Measurements from ENCODE around the gene C1orf116.

Gene C1orf116

GRCh38 chr1:207006914-207007313 is 25.6 kb downstream of the C1orf116 start:
- Mint-ChIP-seq H3K4me1 (peaks cover 7% of the 10 kb centered on the region), H3K27ac (no peak overlapping the region), H3K36me3 (no peaks in the 10 kb centered on the region), H3K4me3 (no peak overlapping the region), H3K9me3 (no peaks in the 10 kb centered on the region)
- no peak for ATAC-seq
- DNase-seq (ENCODE audit: low spot score in 2 of 2) = no peak

DNA sequence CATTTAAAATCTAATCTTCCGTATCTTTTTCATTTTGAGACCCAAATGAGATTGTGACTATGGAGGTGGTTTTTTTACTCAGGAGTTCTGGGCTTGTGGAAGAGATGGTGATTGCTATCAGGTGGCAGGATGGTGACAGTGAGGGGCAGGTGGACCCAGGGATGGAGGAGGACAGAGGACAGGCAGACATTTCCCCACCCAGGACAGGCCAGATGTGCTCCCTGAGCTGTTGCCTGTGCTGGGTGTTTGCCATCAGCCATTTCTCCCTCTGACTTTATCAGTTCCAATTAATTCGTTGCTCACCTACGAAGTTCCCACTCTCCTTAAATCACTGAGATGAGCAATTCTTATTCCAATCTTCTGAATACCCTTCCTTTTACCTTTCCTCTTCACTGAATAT is 26.5 kb downstream of the C1orf116 start:
- H3K4me1 Mint-ChIP-seq = peaks cover 7% of the 10 kb centered on the region
- ATAC-seq = no peak
- H3K27ac Mint-ChIP-seq = no peak overlapping the region
- H3K9me3 Mint-ChIP-seq = no peaks in the 10 kb centered on the region
- no peak for DNase-seq (ENCODE audit: low spot score in 2 of 2)
- no peak overlapping the region for H3K4me3 Mint-ChIP-seq
- H3K36me3 Mint-ChIP-seq = no peaks in the 10 kb centered on the region

- Mint-ChIP-seq H3K9me3 (no peaks in the 10 kb centered on the region), H3K36me3 (no peaks in the 10 kb centered on the region)
- no peak for DNase-seq (ENCODE audit: low spot score in 2 of 2)
Measured at GRCh38 chr1:207004931-207005830, 27.4 kb downstream of the C1orf116 start.

GRCh38 chr1:207003210-207003609 is 29.3 kb downstream of the C1orf116 start:
- Mint-ChIP-seq H3K36me3 (no peaks in the 10 kb centered on the region), H3K9me3 (no peaks in the 10 kb centered on the region), H3K4me1 (peaks cover 7% of the 10 kb centered on the region), H3K27ac (no peak overlapping the region), H3K4me3 (no peak overlapping the region)
- DNase-seq (ENCODE audit: low spot score in 2 of 2) = no peak
- no peak for ATAC-seq

More at GRCh38 chr1:207004931-207005830, 27.4 kb downstream of the C1orf116 start:
- Mint-ChIP-seq H3K4me1 (peaks cover 7% of the 10 kb centered on the region), H3K4me3 (no peak overlapping the region), H3K27ac (no peak overlapping the region)
- ATAC-seq = peak; percentile 69

- DNase-seq (ENCODE audit: low spot score in 2 of 2) (no peak), ATAC-seq (no peak)
- H3K9me3 Mint-ChIP-seq = no peaks in the 10 kb centered on the region
- no peak overlapping the region for H3K4me3 Mint-ChIP-seq
- H3K27ac Mint-ChIP-seq = no peak overlapping the region
- H3K4me1 Mint-ChIP-seq = peaks cover 7% of the 10 kb centered on the region
- no peaks in the 10 kb centered on the region for H3K36me3 Mint-ChIP-seq
Measured at GRCh38 chr1:207002724-207003146, 29.8 kb downstream of the C1orf116 start.

DNA sequence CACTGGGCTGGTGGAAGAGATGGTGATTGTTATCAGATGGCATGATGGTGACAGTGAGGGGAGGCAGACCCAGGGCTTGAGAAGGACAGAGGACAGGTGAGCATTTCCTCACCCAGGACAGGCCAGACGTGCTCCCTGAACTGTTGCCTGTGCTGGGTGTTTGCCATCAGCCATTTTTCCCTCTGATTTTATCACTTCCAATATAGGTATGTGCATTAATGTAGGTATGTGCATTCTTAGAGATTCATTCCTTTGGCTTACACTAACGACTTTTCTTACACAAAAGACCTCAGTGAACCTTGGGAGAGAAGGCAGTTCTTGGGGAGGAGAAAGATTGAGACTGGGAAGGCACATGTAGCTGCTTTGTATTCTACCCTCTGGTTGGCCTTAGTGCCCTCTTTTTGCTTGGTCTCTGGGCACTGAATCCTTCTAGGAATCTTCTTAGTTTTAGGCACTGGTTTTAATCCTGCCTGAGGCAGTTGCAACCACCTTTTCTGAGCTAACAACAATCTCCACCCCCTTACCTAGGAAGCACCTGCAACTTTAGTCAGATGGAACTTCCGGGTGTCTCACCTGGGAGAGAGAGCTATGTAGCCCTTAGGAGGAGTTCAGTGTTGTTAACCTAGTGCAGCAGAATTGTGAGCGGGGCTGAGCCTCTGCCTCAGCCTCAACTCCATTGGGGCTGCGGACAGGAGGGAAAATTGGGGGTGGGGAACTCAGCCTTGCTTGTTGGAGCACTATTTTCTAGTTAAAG is 30.9 kb downstream of the C1orf116 start:
- no peaks in the 10 kb centered on the region for H3K36me3 Mint-ChIP-seq
- H3K9me3 Mint-ChIP-seq = no peaks in the 10 kb centered on the region

DNA sequence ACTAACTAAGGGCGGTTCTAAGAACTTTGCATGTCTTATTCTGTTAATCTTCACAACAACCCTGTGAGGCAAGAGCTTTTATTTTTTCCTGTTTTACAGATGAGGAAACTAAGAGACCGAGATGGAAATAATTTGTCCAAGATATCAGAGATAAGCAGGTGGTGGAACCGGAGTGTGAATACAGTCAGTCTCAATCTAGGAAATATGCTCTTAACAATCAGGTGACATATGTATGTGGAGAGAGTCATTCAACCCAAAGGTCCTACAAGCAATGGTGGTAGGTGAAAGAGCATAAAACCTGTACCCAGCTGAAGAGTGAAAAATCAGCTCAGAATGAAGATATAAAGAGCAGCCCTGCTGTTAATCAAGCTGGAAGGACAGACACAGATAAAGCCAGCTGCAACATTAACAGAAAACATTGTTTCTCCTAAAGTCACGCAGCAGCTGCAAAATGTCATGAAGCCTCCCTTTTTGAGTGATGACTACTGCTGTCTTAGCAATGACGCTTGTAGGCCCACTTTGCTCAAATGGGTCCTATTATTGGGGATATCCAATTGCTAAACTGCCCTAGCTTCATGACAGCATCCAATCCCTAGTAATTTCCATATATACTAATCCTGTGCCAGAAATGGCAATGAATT is 31.8 kb downstream of the C1orf116 start:
- ATAC-seq = no peak
- Mint-ChIP-seq H3K4me1 (peaks cover 7% of the 10 kb centered on the region), H3K27ac (no peak overlapping the region), H3K9me3 (no peaks in the 10 kb centered on the region), H3K4me3 (no peak overlapping the region), H3K36me3 (no peaks in the 10 kb centered on the region)
- no peak for DNase-seq (ENCODE audit: low spot score in 2 of 2)

More for the DNA sequence above, 30.9 kb downstream of the C1orf116 start:
- no peak for ATAC-seq
- no peak for DNase-seq (ENCODE audit: low spot score in 2 of 2)
- Mint-ChIP-seq H3K4me3 (no peak overlapping the region), H3K4me1 (peaks cover 7% of the 10 kb centered on the region), H3K27ac (no peak overlapping the region)

- Mint-ChIP-seq H3K9me3 (no peaks in the 10 kb centered on the region), H3K4me3 (no peak overlapping the region), H3K4me1 (no peaks in the 10 kb centered on the region), H3K27ac (no peak overlapping the region), H3K36me3 (no peaks in the 10 kb centered on the region)
- DNase-seq (ENCODE audit: low spot score in 2 of 2) (no peak), ATAC-seq (no peak)
Measured at GRCh38 chr1:206998816-206999215, 33.7 kb downstream of the C1orf116 start.

GRCh38 chr1:206992790-206993189 is 39.8 kb downstream of the C1orf116 start:
- DNase-seq (ENCODE audit: low spot score in 2 of 2) = no peak
- Mint-ChIP-seq H3K4me3 (no peak overlapping the region), H3K36me3 (no peaks in the 10 kb centered on the region), H3K4me1 (no peaks in the 10 kb centered on the region), H3K9me3 (no peaks in the 10 kb centered on the region), H3K27ac (no peak overlapping the region)
- no peak for ATAC-seq

DNA sequence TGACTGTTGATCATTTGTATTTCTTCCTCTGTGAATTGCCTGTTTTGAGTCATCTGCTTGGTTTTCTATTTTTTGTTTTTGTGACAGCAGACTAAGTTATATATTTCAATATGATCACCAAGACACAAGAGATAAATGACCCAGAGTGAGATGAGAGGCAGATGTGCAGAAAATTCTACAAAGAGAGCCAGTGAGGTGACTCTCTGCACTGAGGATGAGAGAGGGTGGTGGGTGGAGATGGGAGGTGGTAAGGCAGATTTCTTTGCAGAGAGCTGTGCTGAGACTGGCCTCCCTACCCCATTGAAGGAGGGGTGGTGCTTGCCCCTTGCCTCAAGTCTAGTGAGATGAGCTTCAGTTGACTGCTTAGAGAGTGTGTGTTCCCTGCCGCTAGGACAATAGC is 44.7 kb downstream of the C1orf116 start:
- H3K27ac Mint-ChIP-seq = no peak overlapping the region
- no peaks in the 10 kb centered on the region for H3K9me3 Mint-ChIP-seq
- no peaks in the 10 kb centered on the region for H3K4me1 Mint-ChIP-seq
- no peaks in the 10 kb centered on the region for H3K36me3 Mint-ChIP-seq
- DNase-seq (ENCODE audit: low spot score in 2 of 2) (no peak), ATAC-seq (no peak)
- no peak overlapping the region for H3K4me3 Mint-ChIP-seq

DNA sequence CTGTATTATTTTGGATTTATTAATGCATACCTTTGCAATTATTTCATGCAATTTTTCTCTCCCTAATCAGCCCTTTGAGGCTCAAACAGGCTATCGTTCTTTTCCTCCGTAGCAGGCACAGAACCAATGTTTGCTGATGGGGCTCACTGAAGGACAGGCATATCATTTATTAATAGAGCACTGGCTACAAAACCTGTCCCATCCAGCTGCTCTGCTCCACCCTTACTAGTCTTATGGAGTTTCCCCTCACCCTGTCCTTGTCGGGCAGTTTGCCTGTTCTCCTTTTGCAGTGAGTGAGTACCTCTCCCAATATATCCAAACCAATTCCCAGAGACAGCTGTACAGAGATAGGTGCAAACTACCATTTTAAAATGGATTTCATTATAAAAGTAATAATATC is 45.7 kb downstream of the C1orf116 start:
- DNase-seq (ENCODE audit: low spot score in 2 of 2) (no peak), ATAC-seq (no peak)
- Mint-ChIP-seq H3K36me3 (no peaks in the 10 kb centered on the region), H3K4me1 (no peaks in the 10 kb centered on the region), H3K4me3 (no peak overlapping the region), H3K9me3 (no peaks in the 10 kb centered on the region), H3K27ac (no peak overlapping the region)

GRCh38 chr1:206986402-206986801 is 46.2 kb downstream of the C1orf116 start:
- Mint-ChIP-seq H3K9me3 (no peaks in the 10 kb centered on the region), H3K36me3 (no peaks in the 10 kb centered on the region), H3K4me1 (no peaks in the 10 kb centered on the region), H3K4me3 (no peak overlapping the region), H3K27ac (no peak overlapping the region)
- no peak for DNase-seq (ENCODE audit: low spot score in 2 of 2)
- no peak for ATAC-seq

GRCh38 chr1:206985162-206985749 is 47.3 kb downstream of the C1orf116 start:
- no peak for DNase-seq (ENCODE audit: low spot score in 2 of 2)
- Mint-ChIP-seq H3K27ac (no peak overlapping the region), H3K36me3 (no peaks in the 10 kb centered on the region), H3K4me1 (no peaks in the 10 kb centered on the region), H3K4me3 (no peak overlapping the region), H3K9me3 (no peaks in the 10 kb centered on the region)
- ATAC-seq = no peak

- Mint-ChIP-seq H3K36me3 (no peaks in the 10 kb centered on the region), H3K4me3 (no peak overlapping the region), H3K9me3 (no peaks in the 10 kb centered on the region), H3K4me1 (no peaks in the 10 kb centered on the region), H3K27ac (no peak overlapping the region)
- DNase-seq (ENCODE audit: low spot score in 2 of 2) (peak; percentile 34 to 69), ATAC-seq (peak; percentile 76)
Measured at GRCh38 chr1:206982216-206982615, 50.3 kb downstream of the C1orf116 start.

GRCh38 chr1:206979379-206980043 is 53.0 kb downstream of the C1orf116 start:
- H3K9me3 Mint-ChIP-seq = no peaks in the 10 kb centered on the region
- no peak overlapping the region for H3K27ac Mint-ChIP-seq
- DNase-seq (ENCODE audit: low spot score in 2 of 2) (no peak), ATAC-seq (peak; percentile 49)
- H3K4me3 Mint-ChIP-seq = no peak overlapping the region
- H3K36me3 Mint-ChIP-seq = no peaks in the 10 kb centered on the region
- H3K4me1 Mint-ChIP-seq = no peaks in the 10 kb centered on the region
